ENCODE results near the gene PNRC2.

DNA sequence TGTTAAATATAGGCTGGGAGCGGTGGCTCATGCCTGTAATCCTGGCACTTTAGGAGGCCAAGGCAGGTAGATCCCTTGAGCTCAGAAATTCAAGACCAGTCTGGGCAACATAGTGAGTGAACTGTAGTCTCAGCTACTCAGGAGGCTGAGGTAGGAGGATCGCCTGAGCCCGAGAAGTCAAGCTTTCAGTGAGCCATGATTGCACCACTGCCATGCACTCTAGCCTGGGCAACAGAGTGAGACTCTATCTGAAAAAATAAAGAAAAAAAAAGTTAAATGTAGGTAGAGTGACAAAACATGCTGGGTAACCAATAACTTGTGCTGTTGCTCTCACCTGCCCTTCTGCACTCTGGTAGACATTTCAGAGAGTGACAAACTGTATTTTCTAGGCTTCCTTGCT lies 45.5 kb downstream of the PNRC2 start:
- TF ChIP-seq, protein P1, sequence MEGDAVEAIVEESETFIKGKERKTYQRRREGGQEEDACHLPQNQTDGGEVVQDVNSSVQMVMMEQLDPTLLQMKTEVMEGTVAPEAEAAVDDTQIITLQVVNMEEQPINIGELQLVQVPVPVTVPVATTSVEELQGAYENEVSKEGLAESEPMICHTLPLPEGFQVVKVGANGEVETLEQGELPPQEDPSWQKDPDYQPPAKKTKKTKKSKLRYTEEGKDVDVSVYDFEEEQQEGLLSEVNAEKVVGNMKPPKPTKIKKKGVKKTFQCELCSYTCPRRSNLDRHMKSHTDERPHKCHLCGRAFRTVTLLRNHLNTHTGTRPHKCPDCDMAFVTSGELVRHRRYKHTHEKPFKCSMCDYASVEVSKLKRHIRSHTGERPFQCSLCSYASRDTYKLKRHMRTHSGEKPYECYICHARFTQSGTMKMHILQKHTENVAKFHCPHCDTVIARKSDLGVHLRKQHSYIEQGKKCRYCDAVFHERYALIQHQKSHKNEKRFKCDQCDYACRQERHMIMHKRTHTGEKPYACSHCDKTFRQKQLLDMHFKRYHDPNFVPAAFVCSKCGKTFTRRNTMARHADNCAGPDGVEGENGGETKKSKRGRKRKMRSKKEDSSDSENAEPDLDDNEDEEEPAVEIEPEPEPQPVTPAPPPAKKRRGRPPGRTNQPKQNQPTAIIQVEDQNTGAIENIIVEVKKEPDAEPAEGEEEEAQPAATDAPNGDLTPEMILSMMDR (IDR thresholded peaks at IDR 0.05), result no peak
- no peak for TF ChIP-seq EZH2phosphoT487 (IDR thresholded peaks at IDR 0.05)
